Tibial nerve (tissue), 4 donors: Measurements from ENCODE around the gene TBC1D16. TPM values are rescaled to one million over a fixed set of nuclear protein-coding genes. Genes with fewer than 3 reads are reported as not detected.

ENCODE experiments used
- DNase-seq, 2 donors: peaks; one replicate each; pipeline ENCODE4 v3.0.0-alpha.2; 2019; ENCODE audit warnings: low spot score in 2 of 2
- H3K27ac ChIP-seq, 4 donors: fragments of 200-600 bp; sonication (generic) in 3 of 4; one replicate each; pipeline ENCODE4 v1.5.1; 2017 to 2019; ENCODE audit warnings: mild to moderate bottlenecking in 1 of 4
- H3K27me3 ChIP-seq, 2 donors: fragments of 200-600 bp; sonication (generic) in 1 of 2; one replicate each; pipeline versions ENCODE4 v1.5.1 to v1.6.0; 2017 to 2019
- H3K36me3 ChIP-seq, 3 donors: fragments of 200-600 bp; sonication (generic); one replicate each; pipeline ENCODE4 v1.5.1; 2018 to 2019
- H3K4me1 ChIP-seq, 4 donors: fragments of 200-600 bp; sonication (generic) in 3 of 4; one replicate each; pipeline ENCODE4 v1.5.1; 2017 to 2019
- H3K4me3 ChIP-seq, 4 donors: fragments of 200-600 bp; sonication (generic) in 3 of 4; one replicate each; pipeline ENCODE4 v1.5.1; 2017 to 2019; ENCODE audit warnings: mild to moderate bottlenecking in 1 of 4, moderate library complexity in 1 of 4
- H3K9me3 ChIP-seq, 4 donors: fragments of 200-600 bp; sonication (generic) in 3 of 4; one replicate each; pipeline ENCODE4 v1.5.1; 2017 to 2019
- CTCF ChIP-seq, 5 experiments: fragments of 200-600 bp in 3 of 5; fragments of 450-650 bp in 2 of 5; sonication (generic) in 3 of 5; IDR thresholded peaks; one replicate each; pipeline ENCODE4 v1.5.1; 2016 to 2019; ENCODE audit warnings: antibody characterized with exemption in 5 of 5, mild to moderate bottlenecking in 3 of 5, moderate library complexity in 2 of 5
- EP300 ChIP-seq, 2 donors: sonication (generic); formaldehyde crosslinking; IDR thresholded peaks; one replicate each; pipeline ENCODE4 v1.6.1; 2017; ENCODE audit warnings: antibody characterized with exemption in 2 of 2, mild to moderate bottlenecking in 1 of 2
- POLR2A ChIP-seq, 2 donors: fragments of 450-650 bp; IDR thresholded peaks; one replicate each; pipeline ENCODE4 v1.6.1; 2017; ENCODE audit warnings: antibody characterized with exemption in 2 of 2, mild to moderate bottlenecking in 2 of 2, moderate library complexity in 2 of 2
- WGBS, 2 donors: methylation state at CpG; one replicate each; pipeline ENCODE4 v1.1.5; 2018; 5-methylcytosine and 5-hydroxymethylcytosine counted together
- total RNA-seq, 4 donors: library from RNA; depleted of rRNA; stranded (reverse); fragments of >200 nt; gene quantifications; one replicate each; pipeline ENCODE4 v1.1.0, GENCODE V29; 2016

TBC1D16 gene
- total RNA-seq, 4 donors from 2014 or later = 48.3 to 68.4 (median 58.1) TPM

GRCh38 chr17:80080081-80080480 is 44.4 kb upstream of the TBC1D16 start:
- Histone ChIP-seq H3K27ac (no peak overlapping the region), H3K36me3 (no peaks in the 10 kb centered on the region), H3K27me3 (no peaks in the 10 kb centered on the region), H3K9me3 (no peaks in the 10 kb centered on the region), H3K4me1 (peaks cover 0 to 11% (median 3%) of the 10 kb centered on the region in 4 donors), H3K4me3 (no peak overlapping the region)
- WGBS, 2 donors = 57 to 66% methylated on average over 6 of the region's 6 CpGs
- DNase-seq = no peak
- TF ChIP-seq EP300 (IDR thresholded peaks at IDR 0.05) (no peak), CTCF (IDR thresholded peaks at IDR 0.05) (no peak), POLR2A (IDR thresholded peaks at IDR 0.05) (no peak)

- Histone ChIP-seq H3K4me1 (peaks cover 0 to 44% (median 25%) of the 10 kb centered on the region in 4 donors), H3K4me3 (no peak overlapping the region), H3K27ac (no peak overlapping the region), H3K36me3 (no peaks in the 10 kb centered on the region), H3K27me3 (no peaks in the 10 kb centered on the region), H3K9me3 (no peaks in the 10 kb centered on the region)
- WGBS, 2 donors = 92 to 97% methylated on average over 6 of the region's 6 CpGs
- DNase-seq = no peak
- TF ChIP-seq POLR2A (IDR thresholded peaks at IDR 0.05) (no peak), EP300 (IDR thresholded peaks at IDR 0.05) (no peak), CTCF (IDR thresholded peaks at IDR 0.05) (no peak)
These were observed 36.7 kb upstream of the TBC1D16 start for GRCh38 chr17:80072410-80072809.

- peaks cover 0 to 44% (median 25%) of the 10 kb centered on the region in 4 donors for H3K4me1 ChIP-seq
- WGBS, 2 donors = 8 to 20% methylated on average over 20 of the region's 20 CpGs
- DNase-seq = peak; percentile 35 to 45
- TF ChIP-seq POLR2A (IDR thresholded peaks at IDR 0.05) (no peak), EP300 (IDR thresholded peaks at IDR 0.05) (peak; percentile 27 to 63), CTCF (IDR thresholded peaks at IDR 0.05) (no peak)
- peak overlapping the region; percentile 80 to 91 (median 86) for H3K27ac ChIP-seq
- peak overlapping the region; percentile 30 to 46 (median 39) for H3K4me3 ChIP-seq
- H3K27me3 ChIP-seq = no peaks in the 10 kb centered on the region
- no peaks in the 10 kb centered on the region for H3K36me3 ChIP-seq
- no peaks in the 10 kb centered on the region for H3K9me3 ChIP-seq
These were observed 35.6 kb upstream of the TBC1D16 start for GRCh38 chr17:80071116-80071841.

GRCh38 chr17:80070375-80071115 is 34.9 kb upstream of the TBC1D16 start:
- DNase-seq = no peak
- Histone ChIP-seq H3K36me3 (no peaks in the 10 kb centered on the region), H3K4me3 (peak overlapping the region; percentile 30 to 46 (median 39)), H3K27me3 (no peaks in the 10 kb centered on the region), H3K27ac (peak overlapping the region; percentile 80 to 91 (median 86)), H3K9me3 (no peaks in the 10 kb centered on the region), H3K4me1 (peaks cover 0 to 49% (median 25%) of the 10 kb centered on the region in 4 donors)
- TF ChIP-seq POLR2A (IDR thresholded peaks at IDR 0.05) (no peak), CTCF (IDR thresholded peaks at IDR 0.05) (no peak), EP300 (IDR thresholded peaks at IDR 0.05) (no peak)
- 62 to 66% methylated on average over 14 to 15 of the region's 15 CpGs for WGBS, 2 donors
